Left hindlimb (tissue), 1 donor: Measurements from ENCODE around the gene TEKT2.

Experiments used
- DNase-seq: peaks from one replicate; pipeline ENCODE4 v3.0.0-alpha.2; 2018

TEKT2 gene

DNA sequence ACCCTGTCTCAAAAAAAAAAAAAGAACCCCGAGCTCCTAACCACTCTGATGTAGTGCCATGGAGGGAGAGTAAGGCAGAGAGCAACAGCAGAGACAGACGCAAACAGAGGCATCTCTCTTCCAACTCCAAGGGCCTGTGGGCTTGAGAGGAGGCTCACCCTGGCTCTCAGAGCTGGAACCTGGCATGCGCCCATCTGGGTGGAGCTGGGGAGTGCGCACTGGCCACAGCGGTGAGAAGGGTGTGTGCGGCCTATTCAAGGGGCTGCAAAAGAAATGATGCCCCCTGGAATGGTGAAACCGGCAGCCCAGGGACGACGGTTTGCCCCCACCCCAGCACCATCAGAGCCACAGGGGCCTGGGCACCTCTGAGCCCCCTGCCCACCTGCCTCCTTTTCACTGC is 23.5 kb downstream of the TEKT2 start:
- DNase-seq: peak; percentile 62

DNA sequence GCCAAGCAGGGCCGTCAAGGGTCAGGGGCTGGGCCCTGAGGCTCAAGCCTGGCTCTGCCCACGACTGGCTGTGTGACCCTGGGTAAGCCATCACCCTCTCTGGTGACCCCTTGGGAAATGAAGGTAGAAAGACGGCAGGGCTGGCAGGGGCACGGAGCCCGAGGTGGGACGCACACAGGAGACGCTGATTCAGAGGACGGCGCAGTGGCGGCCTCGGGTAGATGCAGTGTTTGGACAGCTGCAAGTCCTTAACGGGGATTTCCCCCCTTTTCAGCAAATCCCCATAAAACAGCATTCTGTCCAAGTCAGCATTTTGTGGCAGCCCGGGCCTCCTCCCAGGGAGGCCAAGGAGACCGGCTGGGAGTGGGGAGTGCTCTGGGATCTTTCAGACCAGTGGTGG is 24.4 kb downstream of the TEKT2 start:
- DNase-seq: peak; percentile 55

DNA sequence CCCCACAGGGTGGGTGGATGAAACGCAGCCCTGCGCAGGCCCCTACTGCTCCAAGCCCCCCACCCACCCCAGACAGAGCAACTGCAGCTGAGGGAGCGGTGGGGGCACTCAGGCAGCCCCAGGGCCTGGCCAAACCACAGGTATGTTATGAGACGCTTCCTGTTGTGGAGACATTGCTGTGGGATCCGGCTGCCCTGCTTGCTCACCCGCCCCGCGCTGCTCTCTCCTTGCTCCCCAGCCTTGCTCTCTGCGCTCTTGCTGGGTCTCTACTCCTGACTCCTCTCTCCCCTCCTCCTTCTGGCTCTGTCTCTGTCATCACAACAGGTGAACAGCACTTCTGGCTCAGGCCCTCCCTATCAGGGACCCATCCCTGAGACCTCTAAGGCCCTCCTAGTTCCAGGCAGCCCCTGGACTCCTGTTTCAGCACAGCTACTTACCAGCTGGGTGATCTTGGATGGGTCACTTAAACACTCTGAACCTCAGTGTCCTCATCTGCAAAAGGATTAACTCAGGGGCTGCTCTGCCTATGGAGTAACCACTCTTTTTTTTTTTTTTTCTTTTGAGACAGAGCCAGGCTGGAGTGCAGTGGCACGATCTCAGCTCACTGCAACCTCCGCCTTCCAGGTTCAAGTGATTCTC is 25.3 kb downstream of the TEKT2 start:
- peak; percentile 76 for DNase-seq

DNA sequence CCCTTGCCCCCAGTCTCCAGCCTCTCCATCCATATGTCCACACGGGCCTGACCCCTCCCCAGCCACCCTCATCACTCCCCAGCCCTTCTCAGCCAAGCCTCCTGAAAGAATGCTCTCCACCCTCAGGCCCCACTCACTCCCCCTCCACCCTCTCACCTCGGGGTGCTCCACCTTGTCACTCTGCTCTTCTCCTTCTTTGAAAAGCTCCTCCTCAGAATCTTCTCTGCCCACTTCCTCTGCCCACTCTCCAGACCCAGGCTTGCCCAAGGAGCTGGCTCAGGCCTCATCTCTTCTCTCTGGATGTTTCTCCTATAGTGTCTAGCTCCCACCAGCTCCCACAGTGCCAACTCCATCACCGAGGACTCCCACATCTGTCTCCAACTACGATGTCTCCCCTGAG is 27.3 kb downstream of the TEKT2 start:
- DNase-seq: no peak

DNA sequence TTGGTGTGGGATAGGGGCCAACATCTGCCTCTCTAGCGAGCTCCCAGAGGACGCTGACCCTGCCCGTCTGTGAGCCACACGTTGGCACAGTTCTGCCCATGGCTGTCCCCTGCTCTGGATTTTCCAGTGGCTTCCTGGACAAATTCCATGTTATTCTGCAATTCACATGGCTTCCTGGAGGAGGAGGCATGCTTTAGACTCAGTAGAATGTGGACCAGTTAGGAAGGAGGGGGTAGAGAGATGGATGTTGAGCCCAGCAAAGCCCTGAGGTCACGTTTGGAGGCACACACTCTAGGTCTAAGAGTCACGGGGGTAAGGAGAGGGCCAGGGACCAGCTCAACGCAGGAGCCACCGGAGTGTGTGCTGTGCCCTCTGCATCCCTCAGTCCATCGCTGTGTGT is 28.9 kb downstream of the TEKT2 start:
- DNase-seq: no peak

DNA sequence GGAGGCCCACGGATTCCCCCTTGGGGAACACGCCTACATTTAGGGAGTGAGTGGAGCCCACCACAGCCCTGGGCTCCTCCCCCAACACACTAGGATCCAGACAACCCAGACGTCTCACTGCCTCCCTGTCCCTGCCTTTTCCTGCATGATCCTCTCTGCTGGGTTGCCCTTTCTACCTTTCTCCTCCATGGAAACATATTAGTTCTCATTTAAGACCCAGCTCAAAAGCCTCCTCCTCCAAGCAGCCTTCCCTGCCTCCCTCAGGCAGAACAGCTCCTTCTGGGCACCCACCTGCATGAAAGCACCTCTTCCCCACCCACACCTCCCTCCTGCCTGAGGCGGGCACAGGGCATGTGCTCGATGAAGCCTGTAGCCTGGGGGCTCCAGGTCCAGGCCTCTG is 30.5 kb downstream of the TEKT2 start:
- DNase-seq: no peak

DNA sequence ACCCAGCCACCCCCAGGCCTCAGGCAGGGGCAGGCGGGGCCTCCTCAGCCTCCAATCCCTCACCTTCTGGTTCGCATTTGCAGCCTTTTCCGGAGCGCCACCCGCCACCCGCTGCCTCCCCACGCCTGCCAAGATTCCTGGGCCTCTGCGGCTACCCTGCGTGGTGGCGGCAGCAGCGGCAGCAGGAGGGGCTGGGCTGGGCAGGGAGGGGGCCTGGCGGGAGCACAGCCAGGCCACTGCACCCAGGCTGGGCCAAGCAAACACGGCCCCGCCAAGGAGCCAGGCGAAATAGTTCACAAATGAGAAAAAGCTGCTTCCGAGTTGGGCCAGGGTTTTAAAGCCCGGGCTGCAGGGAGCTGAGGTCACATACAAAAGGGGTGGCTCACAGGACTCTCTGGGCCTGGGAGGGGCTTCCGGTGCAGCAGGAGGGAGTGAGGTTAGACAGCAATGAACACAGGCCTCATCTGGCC is 31.3 kb downstream of the TEKT2 start:
- DNase-seq: peak; percentile 92

DNA sequence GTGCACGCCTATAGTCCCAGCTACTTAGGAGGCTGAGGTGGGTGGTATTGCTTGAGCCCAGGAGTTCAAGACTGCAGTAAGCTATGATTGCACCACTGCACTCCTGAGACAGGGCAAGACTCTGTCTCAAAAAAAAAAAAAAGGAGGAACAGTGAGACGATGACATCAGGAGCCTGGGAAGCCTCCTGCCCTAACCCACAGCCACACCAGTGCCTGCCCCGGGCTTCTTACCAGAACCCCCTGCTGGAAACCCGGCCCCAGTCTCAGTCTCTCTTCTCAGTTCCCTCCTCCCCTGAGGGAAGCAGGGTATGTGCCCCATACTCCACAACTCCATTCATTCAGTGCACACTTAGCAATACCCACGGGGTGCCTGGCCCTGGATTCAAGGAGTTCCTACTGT is 32.0 kb downstream of the TEKT2 start:
- DNase-seq: no peak

DNA sequence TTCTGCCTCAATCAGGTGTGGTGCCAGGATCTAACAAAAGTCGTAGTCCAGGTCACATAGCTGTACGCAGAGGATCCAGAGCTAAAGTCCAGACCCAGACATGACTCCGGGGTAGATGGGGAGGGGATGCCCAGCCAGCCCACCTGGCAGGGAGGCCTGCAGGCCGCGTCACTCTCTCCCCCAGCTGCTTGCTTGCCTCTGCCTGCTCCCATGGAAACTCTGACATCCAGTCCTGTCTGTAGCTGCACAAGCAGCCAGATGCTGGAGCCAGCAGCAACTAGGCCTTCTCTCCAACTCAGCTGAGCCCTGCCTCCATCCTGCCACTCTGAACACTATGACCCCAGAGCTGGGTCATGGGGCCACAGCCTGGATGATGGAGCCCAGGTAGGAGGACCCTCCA is 33.0 kb downstream of the TEKT2 start:
- DNase-seq: peak; percentile 83

DNA sequence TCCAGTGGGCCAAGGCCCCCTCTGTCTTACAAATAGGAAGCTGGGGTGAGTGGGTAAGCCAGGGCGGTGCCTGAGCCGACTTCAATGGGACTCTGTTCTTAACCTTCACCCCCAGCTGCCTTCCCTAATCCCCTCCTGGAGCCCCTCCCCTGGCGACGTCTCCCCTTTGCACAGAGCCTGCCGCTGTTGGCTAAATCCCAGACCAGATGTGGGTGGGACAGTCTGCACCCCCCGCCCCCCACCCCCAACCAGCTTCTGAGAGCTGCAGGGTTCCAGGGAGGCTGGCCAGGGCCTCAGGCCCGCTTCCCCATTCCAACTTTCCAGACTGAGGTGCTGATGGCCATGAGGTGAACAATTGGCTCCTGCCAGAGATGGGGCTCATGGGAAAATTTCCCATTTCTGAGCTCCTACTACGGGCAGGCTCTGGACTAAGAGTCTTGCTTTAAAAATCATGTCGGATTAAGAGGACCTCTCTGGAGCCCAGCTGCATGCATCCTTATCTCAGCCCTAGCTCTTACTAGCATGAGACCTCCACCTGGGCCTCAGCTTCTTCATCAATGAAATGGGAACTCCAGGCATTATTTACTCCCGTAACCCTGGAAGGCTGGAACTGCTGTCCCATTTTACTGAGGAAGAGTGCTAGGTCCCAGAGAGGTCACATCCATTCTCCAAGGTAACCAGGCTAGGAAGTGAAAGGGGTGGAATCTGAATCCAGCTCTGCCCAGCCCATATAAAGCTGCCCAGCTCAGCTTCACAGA is 34.7 kb downstream of the TEKT2 start:
- no peak for DNase-seq

DNA sequence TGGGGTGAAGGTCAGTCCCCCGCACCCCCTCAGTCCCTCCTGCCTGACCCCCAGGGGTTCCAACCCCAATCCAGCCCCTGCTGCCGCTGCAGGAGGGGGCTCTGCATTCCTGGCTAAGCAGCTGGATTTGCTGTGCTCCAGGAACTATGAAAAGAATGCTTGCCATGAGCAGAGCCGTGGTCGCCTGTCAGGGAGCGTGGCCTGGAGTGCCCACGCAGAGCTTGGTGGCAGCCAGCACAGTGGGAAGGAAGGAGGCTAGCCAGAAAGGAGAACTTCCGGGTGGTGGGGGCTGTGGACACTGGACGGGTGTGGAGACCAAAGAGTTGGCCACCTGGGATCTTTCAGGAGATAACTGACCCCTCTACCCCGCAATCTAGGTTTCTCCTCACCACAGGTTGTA is 35.6 kb downstream of the TEKT2 start:
- no peak for DNase-seq

DNA sequence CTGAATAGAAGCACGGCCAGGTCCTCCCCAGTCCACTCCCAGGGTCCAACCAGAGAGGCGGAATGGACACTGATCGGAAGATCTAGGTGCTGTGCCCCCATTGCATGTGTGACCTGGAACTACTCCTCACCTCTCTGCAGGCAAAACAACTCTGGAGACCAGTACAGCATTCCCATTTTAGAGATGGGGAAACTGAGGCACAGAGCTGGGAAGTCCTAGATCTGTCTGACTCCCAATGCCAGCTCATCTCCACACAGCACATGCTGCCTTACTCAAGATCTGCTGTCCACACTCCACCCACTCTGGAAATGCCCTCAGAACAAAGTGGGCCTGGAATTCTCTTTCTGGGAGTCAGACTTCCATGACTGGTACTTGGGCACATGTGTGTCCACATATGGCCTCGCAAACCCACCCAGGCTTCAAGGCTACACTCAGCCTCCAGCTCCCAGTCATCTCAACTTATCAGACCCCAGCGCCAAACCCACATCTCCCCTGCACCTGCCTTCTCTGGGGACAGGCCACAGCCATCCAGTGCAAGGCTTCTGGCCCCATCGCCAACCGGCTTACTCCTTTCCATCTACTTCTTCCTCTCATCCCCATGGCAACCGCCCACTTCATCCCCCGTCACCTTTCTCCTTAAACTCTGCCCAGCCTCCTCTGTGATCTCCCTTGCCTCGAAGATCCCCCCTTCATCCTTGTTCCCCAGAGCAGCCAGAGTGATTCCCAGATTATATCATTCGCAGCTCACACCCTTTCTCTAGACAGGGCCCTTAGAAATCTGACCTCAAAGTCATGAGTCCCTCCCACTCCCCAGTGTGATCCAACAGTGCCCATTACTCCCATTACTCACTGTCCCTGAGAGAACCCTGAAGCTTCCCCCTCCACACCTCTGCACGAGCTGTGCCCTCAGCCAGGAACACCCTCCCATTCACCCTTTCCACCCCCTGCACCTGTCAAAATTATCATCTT is 38.5 kb downstream of the TEKT2 start:
- DNase-seq: no peak

DNA sequence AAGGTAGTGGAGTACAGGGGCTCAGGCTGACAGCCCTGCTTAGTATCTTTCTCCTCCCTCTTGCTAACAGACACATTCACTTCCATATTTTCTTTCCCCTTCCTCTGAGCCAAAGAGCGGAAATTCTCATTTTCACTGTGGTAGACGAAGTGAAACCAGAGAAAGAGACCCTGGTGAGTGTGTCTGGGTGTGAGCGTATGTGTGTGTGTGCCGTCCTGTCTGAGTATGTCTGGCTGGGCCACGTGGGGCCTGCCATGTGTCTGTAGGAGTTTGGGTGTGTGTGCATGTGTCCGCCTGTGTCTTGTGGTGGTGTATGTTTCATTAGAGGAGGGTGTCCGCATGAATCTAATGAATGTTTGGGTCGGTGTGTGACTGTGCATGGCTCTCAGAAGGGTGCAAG is 39.5 kb downstream of the TEKT2 start:
- DNase-seq: no peak

DNA sequence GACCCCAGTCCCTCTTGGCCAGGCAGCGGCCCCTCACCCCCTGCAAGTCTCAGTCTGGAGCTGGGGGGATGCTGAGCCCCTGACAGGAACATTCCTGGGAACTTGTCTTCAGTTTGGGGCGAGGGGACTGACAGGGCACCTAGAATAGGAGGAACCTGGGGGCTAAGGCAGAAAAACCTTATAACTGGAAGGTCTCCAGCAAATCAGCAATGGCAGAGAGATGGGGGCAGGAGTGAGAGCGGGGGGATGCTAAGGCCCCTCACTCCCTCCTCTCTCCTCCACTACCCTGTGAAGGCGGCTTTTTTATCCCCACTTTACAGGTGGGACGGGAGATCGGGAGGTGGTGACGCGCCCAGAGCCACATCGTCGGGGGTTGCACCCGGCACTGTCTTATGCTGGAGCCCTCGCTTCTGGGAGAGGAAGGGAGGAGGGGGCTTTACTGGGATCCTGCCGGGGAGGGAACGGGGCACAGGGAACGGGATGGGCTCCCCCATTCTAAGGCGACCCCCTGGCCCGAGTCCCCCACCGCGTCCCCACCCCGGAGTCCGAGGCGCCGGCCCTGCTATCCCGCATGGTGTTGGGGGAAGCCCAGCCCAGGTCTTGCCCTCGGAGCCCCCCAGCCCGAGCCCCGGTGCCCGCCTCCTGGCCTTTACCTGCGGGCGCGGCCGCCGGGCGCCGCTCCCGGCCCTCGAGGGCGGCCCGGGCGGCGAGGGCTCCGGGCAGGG is 40.7 kb downstream of the TEKT2 start:
- DNase-seq: no peak

DNA sequence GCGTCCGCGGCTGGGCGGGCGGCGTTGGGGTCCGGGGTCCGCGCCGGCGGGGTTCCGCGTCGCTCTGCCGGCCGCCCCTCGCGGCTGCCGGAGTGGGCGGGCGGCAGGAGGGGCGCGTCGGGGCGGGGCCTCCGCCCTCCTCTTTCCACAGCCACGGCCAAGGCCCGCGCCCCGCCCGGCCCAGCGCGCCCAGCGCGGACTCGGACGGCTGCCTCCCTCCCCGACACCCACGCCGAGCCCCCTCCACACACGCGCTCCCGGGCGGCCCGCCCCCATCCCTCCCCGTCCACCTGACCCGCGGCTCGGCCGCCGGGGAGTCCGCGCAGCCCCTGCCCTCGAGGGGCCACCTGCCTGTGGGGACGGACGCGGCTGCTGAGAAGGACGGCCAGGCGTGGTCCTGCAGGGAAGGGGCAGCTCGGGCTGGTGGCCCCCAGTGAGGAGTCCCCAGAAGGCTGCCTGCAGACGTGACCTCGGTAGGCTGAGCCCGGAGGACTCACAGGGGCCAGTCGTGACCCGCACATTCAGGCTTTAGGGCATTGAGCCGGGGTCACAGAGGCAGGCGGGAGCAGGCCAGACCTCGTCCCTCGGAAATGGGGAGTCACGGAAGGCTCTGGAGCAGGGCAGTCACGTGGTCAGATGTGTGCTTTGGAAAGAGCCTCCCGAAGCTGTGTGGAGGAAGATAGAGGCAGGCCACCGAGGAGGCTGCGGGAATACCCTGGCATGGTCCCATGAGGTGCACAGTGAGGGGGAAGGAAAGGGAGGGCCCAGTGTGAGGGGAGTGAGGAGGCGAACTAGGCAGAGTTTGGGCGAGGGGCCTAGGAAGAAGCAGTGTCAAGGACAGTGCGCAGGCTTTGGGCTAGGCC is 41.5 kb downstream of the TEKT2 start, which contains the start of gene COL8A2:
COL8A2 (minus strand) TSS at position 94 of the 863 bp plus-strand sequence. CDS start 24,980 bp downstream, outside the sequence.
- peak; percentile 79 for DNase-seq

DNA sequence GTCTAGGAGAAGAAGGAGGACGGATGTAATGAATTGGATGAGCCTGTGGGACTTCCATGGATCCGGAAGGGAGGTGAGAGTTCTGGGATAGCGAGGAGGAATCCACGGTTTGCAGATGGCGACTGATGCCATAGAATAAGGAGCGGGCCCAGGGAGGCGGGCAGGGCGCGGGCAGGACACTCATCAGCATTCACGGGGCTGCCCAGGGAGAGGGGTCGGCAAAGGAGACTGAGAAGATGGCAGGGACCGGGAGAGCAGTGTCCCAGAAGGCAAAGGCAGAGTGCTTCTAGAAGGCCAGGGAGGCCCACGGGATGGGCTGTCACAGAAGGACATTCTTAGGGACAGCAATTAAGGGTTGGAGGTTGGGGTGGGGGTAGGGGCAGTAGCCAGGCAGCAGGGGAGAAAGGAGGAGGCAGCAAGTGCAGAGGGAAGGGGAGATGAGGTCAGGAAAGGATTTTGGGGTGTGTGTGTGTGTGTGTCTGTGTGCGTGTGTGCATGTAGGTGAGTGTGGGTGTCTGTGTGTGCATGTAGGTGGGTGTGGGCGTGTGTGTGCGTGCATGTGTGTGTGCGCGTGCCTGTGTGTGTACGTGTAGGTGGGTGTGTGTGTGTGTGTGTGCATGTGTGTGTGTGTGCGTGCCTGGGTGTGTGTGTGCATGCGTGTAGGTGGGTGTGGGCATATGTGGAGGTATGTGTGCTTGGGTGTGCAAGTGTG is 42.3 kb downstream of the TEKT2 start:
- no peak for DNase-seq

DNA sequence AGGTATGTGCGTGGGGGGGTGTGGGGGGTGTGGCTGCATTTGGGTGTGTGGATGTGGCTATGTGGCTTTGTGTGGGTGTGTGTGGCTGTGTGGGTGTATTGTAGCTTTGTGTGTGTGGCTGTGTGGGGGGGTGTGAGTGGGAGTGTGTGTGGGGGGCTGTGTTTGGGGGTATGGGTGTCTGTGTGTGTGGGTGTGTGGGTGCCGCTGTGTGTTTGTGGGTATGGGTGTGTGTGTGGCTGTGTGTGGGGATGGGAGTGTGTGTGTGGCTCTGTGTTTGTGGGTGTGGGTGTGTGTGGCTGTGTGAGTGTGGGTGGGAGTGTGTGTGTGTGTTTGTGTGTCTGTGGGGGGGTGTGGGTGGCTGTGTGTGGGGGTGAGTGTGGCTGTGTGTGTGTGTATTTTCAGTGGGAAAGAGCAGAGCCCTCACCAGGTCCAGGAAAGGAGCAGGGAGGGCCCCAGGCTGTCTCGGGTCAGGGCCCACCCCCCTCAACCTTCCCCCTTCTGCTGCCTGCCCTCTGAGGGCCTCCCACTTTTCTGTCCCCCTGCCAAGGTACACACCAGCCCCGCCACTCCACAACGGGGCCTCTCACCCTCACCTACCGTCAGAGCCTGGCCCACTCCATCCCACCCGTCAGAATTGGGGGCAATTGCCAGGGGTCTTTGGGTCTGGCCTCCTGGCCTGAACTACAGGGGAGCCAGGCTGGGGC is 43.1 kb downstream of the TEKT2 start:
- no peak for DNase-seq

DNA sequence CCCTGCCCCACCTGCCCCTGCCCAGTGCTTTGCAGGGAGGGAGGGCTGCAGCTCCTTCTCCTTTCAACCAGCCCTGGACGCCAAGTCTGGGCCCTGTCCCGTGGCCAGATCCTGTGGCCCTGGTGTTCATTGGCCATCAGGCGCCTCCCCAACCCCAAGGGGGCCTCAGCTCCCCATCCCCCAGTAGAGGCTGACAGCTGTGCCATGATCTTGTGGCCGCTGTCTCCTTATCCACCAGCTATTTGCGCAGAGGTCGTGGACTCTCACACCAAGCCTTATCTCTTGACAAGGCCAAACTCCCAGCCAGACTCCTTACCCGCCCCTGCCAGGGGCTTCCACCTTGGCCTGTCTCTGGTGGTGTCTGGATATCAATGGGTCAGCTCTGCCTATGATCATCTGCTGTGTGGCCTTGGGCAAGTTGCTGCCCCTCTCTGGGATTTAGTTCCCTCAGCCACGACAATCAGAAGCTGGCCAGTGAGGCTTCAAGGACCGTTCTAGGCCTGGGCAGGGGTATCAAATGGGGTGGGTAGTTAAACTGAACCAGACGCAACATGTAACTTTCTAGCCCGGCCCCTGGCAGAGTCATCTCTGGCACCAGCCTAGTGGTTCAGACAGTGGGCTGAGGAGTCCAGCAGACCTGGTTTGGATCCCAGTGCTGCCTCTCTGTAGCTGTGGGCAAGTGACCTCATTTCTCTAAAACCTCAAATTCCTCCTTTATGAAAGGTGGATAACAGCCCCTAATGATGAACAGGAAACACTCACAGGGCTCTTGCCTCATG is 44.4 kb downstream of the TEKT2 start:
- DNase-seq: no peak

DNA sequence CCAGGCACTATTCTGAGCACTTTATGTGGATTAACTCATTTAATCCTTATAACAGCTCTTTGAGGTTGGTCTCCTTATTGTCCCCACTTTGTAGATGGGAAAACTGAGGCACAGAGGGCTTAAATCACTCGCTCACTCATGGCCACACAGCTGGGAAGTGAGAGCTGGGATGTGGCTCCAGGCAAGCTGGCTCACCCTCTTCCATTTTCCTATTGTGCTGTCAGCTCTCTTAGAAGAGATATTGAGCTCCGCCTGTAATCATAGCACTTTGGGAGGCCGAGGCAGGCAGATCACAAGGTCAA is 45.0 kb downstream of the TEKT2 start:
- no peak for DNase-seq

DNA sequence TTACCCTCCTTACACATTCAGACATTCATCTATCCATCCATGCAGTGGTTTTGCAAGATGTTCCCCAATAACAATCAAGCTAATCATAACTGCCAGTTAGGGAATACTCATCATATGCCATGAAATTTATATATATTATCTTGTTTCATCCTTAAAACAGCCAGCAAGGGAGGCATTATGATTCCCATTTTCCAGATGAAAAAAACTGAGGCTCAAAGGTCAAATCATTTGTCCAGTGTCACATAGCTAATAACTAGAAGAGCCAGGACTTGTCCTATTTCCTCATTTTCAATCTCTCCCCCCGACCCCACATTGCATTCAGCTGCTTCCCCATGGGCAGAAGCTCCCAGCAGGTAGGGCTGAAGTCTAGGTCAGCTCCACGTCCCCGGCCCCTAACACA is 48.1 kb downstream of the TEKT2 start:
- no peak for DNase-seq
